Gastrocnemius medialis (tissue), 4 donors: ENCODE data around the gene MAPK11.

Experiments used
- POLR2A ChIP-seq, 2 donors: fragments of 450-650 bp; IDR thresholded peaks; one replicate each; pipeline ENCODE4 v1.6.1; 2017; ENCODE audit warnings: antibody characterized with exemption in 2 of 2, mild to moderate bottlenecking in 2 of 2, moderate library complexity in 2 of 2
- TF ChIP-seq, protein P1 (sequence below), 5 experiments: fragments of 450-650 bp in 3 of 5; fragments of 200-600 bp in 2 of 5; sonication (generic) in 2 of 5; IDR thresholded peaks in 4 of 5; conservative IDR thresholded peaks in 1 of 5; 1 replicate in 4 of 5; 2 replicates in 1 of 5; pipeline ENCODE4 v1.5.1; 2016 to 2019; ENCODE audit warnings: antibody characterized with exemption in 5 of 5, mild to moderate bottlenecking in 3 of 5, moderate library complexity in 3 of 5

- TF ChIP-seq, protein P1, sequence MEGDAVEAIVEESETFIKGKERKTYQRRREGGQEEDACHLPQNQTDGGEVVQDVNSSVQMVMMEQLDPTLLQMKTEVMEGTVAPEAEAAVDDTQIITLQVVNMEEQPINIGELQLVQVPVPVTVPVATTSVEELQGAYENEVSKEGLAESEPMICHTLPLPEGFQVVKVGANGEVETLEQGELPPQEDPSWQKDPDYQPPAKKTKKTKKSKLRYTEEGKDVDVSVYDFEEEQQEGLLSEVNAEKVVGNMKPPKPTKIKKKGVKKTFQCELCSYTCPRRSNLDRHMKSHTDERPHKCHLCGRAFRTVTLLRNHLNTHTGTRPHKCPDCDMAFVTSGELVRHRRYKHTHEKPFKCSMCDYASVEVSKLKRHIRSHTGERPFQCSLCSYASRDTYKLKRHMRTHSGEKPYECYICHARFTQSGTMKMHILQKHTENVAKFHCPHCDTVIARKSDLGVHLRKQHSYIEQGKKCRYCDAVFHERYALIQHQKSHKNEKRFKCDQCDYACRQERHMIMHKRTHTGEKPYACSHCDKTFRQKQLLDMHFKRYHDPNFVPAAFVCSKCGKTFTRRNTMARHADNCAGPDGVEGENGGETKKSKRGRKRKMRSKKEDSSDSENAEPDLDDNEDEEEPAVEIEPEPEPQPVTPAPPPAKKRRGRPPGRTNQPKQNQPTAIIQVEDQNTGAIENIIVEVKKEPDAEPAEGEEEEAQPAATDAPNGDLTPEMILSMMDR (IDR thresholded peaks at IDR 0.05 in 4 of 5, conservative IDR thresholded peaks at IDR 0.05 in 1 of 5), result peak in 2 of 5 experiments; percentile 17 to 20
- no peak for TF ChIP-seq POLR2A (IDR thresholded peaks at IDR 0.05)
These were observed 23.7 kb downstream of the MAPK11 start for GRCh38 chr22:50246242-50247175.
